ENCODE results near the gene ABHD4.

GRCh38 chr14:22648506-22648905 is 50.4 kb downstream of the ABHD4 start:
- TF ChIP-seq CTCF (conservative IDR thresholded peaks at IDR 0.05; ENCODE audit: low read depth in 2 of 2) (no peak), EZH2 (IDR thresholded peaks at IDR 0.05; ENCODE audit: low read depth, unreplicated experiment) (no peak), EZH2phosphoT487 (IDR thresholded peaks at IDR 0.05; ENCODE audit: unreplicated experiment) (no peak), CREB1 (CRISPR knock-in tag; IDR thresholded peaks at IDR 0.05; ENCODE audit: low read depth) (no peak), STAT1 (IDR thresholded peaks at IDR 0.05; ENCODE audit: unreplicated experiment) (no peak), POLR2AphosphoS5 (IDR thresholded peaks at IDR 0.05; ENCODE audit: low read depth) (no peak), ZNF331 (CRISPR knock-in tag; IDR thresholded peaks at IDR 0.05; ENCODE audit: low read depth) (no peak), REST (IDR thresholded peaks at IDR 0.05; ENCODE audit: unreplicated experiment) (no peak), JUNB (IDR thresholded peaks at IDR 0.05; ENCODE audit: unreplicated experiment) (no peak), ZNF114 (CRISPR knock-in tag; IDR thresholded peaks at IDR 0.05) (no peak), ETS1 (IDR thresholded peaks at IDR 0.05) (no peak)
